HG03457 (cell line): ENCODE data around the gene TNS1.
"Not testable (repeated sequence)": the region's sequence is repeated elsewhere in the genome, so short reads cannot be mapped to it uniquely, and the experiment has no call there.

Experiments
- ATAC-seq: cut with Tn5 transposase; IDR thresholded peaks from one replicate; pipeline ENCODE4 v1.9.1; 2021; ENCODE audit warnings: moderate number of reproducible peaks; ENCODE audit not compliant: unreplicated experiment

Gene TNS1

GRCh38 chr2:217790195-217790594 lies 212.6 kb downstream of the TNS1 start:
- ATAC-seq = no peak

GRCh38 chr2:217789736-217790181 lies 213.0 kb downstream of the TNS1 start:
- no peak for ATAC-seq

GRCh38 chr2:217789003-217789735 lies 213.6 kb downstream of the TNS1 start:
- no peak for ATAC-seq

GRCh38 chr2:217788669-217789002 lies 214.2 kb downstream of the TNS1 start:
- no peak for ATAC-seq

- no peak for ATAC-seq
These were observed 215.5 kb downstream of the TNS1 start for GRCh38 chr2:217787160-217787877.

GRCh38 chr2:217786560-217786959 lies 216.2 kb downstream of the TNS1 start:
- not testable (repeated sequence) for ATAC-seq

- ATAC-seq = no peak
These were observed 217.2 kb downstream of the TNS1 start for GRCh38 chr2:217785544-217786045.

- ATAC-seq = no peak
These were observed 217.7 kb downstream of the TNS1 start for GRCh38 chr2:217784996-217785543.

- ATAC-seq = no peak
These were observed 219.6 kb downstream of the TNS1 start for GRCh38 chr2:217783243-217783642.

GRCh38 chr2:217777906-217778305 lies 224.9 kb downstream of the TNS1 start:
- no peak for ATAC-seq

GRCh38 chr2:217776631-217777030 lies 226.2 kb downstream of the TNS1 start:
- no peak for ATAC-seq

GRCh38 chr2:217775920-217776503 lies 226.8 kb downstream of the TNS1 start:
- no peak for ATAC-seq

GRCh38 chr2:217774232-217774631 lies 228.6 kb downstream of the TNS1 start:
- ATAC-seq = no peak

- ATAC-seq = no peak
These were observed 229.3 kb downstream of the TNS1 start for GRCh38 chr2:217773539-217773938.

- ATAC-seq = no peak
These were observed 236.4 kb downstream of the TNS1 start for GRCh38 chr2:217766356-217766755.

- no peak for ATAC-seq
These were observed 241.0 kb downstream of the TNS1 start for GRCh38 chr2:217761645-217762277.

GRCh38 chr2:217759991-217760390 lies 242.8 kb downstream of the TNS1 start:
- no peak for ATAC-seq

GRCh38 chr2:217757108-217757463 lies 245.7 kb downstream of the TNS1 start:
- ATAC-seq = no peak

GRCh38 chr2:217756375-217757107 lies 246.3 kb downstream of the TNS1 start:
- ATAC-seq = no peak

GRCh38 chr2:217755027-217755745 lies 247.6 kb downstream of the TNS1 start:
- no peak for ATAC-seq
